Astrocyte (in vitro differentiated cells and primary cell): ENCODE measurements around the gene OR51F2. TPM values are rescaled to one million over a fixed set of nuclear protein-coding genes. Genes with fewer than 3 reads are reported as not detected.
A peak's percentile ranks its signal among the peaks of the same experiment; 100 is the strongest.
"Not testable (repeated sequence)": the region's sequence is repeated elsewhere in the genome, so short reads cannot be mapped to it uniquely, and the experiment has no call there.

Experiments
- DNase-seq: peaks from one replicate; pipeline ENCODE4 v3.0.0-alpha.2; 2010; ENCODE audit warnings: low read depth
- FAIRE-seq: peaks from 2 replicates; lab custom pipeline; 2011; peaks lifted over from hg19 to GRCh38; lab: Jason Lieb, UNC
- H2AFZ ChIP-seq: 2 replicates; pipeline ENCODE4 v1.6.0; 2012; ENCODE audit warnings: low read depth, low read length, inconsistent platforms
- H3K27ac ChIP-seq: 2 replicates; pipeline ENCODE4 v1.5.1; 2011; ENCODE audit warnings: low read depth, low read length, inconsistent platforms
- H3K27me3 ChIP-seq: 2 replicates; pipeline ENCODE4 v1.6.0; 2011; ENCODE audit warnings: low read length, inconsistent platforms; ENCODE audit not compliant: insufficient read depth
- H3K36me3 ChIP-seq: 2 replicates; pipeline ENCODE4 v1.5.1; 2011; ENCODE audit warnings: low read length, inconsistent platforms; ENCODE audit not compliant: insufficient read depth
- H3K4me1 ChIP-seq: 2 replicates; pipeline ENCODE4 v1.5.1; 2011; ENCODE audit warnings: low read length, inconsistent platforms; ENCODE audit not compliant: insufficient read depth
- H3K4me2 ChIP-seq: 2 replicates; pipeline ENCODE4 v1.6.0; 2012; ENCODE audit warnings: low read length, inconsistent platforms
- H3K4me3 ChIP-seq: 2 replicates; pipeline ENCODE4 v1.5.1; 2011; ENCODE audit warnings: low read depth, mild to moderate bottlenecking, low read length, inconsistent platforms; ENCODE audit not compliant: insufficient read depth
- H3K79me2 ChIP-seq: 2 replicates; pipeline ENCODE4 v1.6.0; 2012; ENCODE audit warnings: mild to moderate bottlenecking, low read length, inconsistent platforms; ENCODE audit not compliant: insufficient read depth
- H3K9ac ChIP-seq: 2 replicates; pipeline ENCODE4 v1.6.0; 2012; ENCODE audit warnings: mild to moderate bottlenecking, low read length, inconsistent platforms
- H3K9me3 ChIP-seq: 2 replicates; pipeline ENCODE4 v1.5.1; 2012; ENCODE audit warnings: low read depth, mild to moderate bottlenecking, low read length, inconsistent platforms; ENCODE audit not compliant: insufficient read depth
- H4K20me1 ChIP-seq: 2 replicates; pipeline ENCODE4 v1.6.0; 2012; ENCODE audit warnings: low read length, inconsistent platforms; ENCODE audit not compliant: insufficient read depth
- H3K27ac Mint-ChIP-seq: one replicate; pipeline ENCODE4 v1.8.0; 2021; ENCODE audit warnings: mild to moderate bottlenecking, mixed read lengths; ENCODE audit not compliant: unreplicated experiment
- H3K27me3 Mint-ChIP-seq: one replicate; pipeline ENCODE4 v1.8.0; 2021; ENCODE audit warnings: low read depth, mixed read lengths; ENCODE audit not compliant: unreplicated experiment
- H3K36me3 Mint-ChIP-seq: one replicate; pipeline ENCODE4 v1.8.0; 2021; ENCODE audit warnings: low read depth, mixed read lengths; ENCODE audit not compliant: unreplicated experiment
- H3K4me1 Mint-ChIP-seq: one replicate; pipeline ENCODE4 v1.8.0; 2021; ENCODE audit warnings: low read depth, mixed read lengths; ENCODE audit not compliant: unreplicated experiment
- H3K4me3 Mint-ChIP-seq: one replicate; pipeline ENCODE4 v1.8.0; 2021; ENCODE audit warnings: mild to moderate bottlenecking, moderate library complexity, mixed read lengths; ENCODE audit not compliant: unreplicated experiment
- H3K9me3 Mint-ChIP-seq: one replicate; pipeline ENCODE4 v1.8.0; 2021; ENCODE audit warnings: mild to moderate bottlenecking, mixed read lengths; ENCODE audit not compliant: unreplicated experiment
- EZH2 ChIP-seq: IDR thresholded peaks from 2 replicates; pipeline ENCODE4 v1.6.1; 2012; ENCODE audit warnings: mild to moderate bottlenecking, low read length, inconsistent platforms; ENCODE audit not compliant: insufficient read depth
- total RNA-seq: library from RNA; stranded (reverse); gene quantifications from 2 replicates; pipeline ENCODE4 v1.2.1, GENCODE V29; 2021
- TF ChIP-seq, protein P1 (sequence below): IDR thresholded peaks from 2 replicates; pipeline ENCODE4 v1.5.1; 2011; ENCODE audit warnings: low read depth, mild to moderate bottlenecking, inconsistent platforms, low read length, moderate library complexity; ENCODE audit not compliant: insufficient read depth

OR51F2 gene
- total RNA-seq, 1 donor from 2014 or later = not detected

DNA sequence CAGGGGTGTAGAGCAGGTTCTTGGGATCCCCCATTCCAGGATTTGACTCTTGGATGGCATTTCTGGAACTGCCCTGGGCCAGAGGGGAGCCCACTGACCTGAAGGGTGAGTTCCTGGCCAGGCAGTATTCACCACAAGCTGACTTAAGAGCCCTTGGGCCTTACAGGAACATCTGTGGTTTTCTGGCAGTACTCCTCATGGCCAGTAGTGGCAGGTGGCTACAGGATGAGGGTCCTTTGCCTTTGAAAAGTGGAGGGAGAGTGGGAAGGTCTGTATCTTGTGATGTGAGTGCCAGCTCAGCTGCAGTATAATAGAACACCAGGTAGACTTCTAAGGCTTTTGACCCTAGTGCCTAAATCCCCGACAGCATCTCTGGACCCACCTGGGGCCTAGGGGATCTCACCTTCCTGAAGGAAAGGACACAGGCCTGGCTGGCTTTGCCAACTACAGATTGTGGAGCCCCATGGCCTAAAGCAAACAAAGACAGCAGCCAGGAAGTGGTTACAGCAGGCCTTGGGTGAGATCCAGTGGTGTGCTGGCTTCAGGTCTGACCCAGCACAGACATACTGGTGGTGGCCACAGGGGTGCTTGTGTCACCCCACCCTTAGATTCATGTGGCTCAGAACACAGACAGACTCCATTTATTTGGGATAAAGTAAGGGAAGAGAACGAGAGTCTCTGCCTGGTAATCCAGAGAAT is 18.9 kb downstream of the OR51F2 start:
- DNase-seq (no peak), FAIRE-seq (no peak)
- Histone ChIP-seq H3K9me3 (no peaks in the 10 kb centered on the region), H3K79me2 (no peaks in the 10 kb centered on the region), H3K4me1 (no peaks in the 10 kb centered on the region), H2AFZ (no peak overlapping the region), H3K4me3 (no peak overlapping the region), H3K27ac (no peak overlapping the region), H3K27me3 (no peaks in the 10 kb centered on the region), H3K4me2 (no peak overlapping the region), H4K20me1 (no peaks in the 10 kb centered on the region), H3K36me3 (no peaks in the 10 kb centered on the region), H3K9ac (no peak overlapping the region)
- Mint-ChIP-seq H3K4me1 (no peaks in the 10 kb centered on the region), H3K9me3 (no peaks in the 10 kb centered on the region), H3K27me3 (no peaks in the 10 kb centered on the region), H3K4me3 (no peak overlapping the region), H3K36me3 (no peaks in the 10 kb centered on the region), H3K27ac (no peak overlapping the region)
- TF ChIP-seq EZH2 = no peak
- TF ChIP-seq, protein P1, sequence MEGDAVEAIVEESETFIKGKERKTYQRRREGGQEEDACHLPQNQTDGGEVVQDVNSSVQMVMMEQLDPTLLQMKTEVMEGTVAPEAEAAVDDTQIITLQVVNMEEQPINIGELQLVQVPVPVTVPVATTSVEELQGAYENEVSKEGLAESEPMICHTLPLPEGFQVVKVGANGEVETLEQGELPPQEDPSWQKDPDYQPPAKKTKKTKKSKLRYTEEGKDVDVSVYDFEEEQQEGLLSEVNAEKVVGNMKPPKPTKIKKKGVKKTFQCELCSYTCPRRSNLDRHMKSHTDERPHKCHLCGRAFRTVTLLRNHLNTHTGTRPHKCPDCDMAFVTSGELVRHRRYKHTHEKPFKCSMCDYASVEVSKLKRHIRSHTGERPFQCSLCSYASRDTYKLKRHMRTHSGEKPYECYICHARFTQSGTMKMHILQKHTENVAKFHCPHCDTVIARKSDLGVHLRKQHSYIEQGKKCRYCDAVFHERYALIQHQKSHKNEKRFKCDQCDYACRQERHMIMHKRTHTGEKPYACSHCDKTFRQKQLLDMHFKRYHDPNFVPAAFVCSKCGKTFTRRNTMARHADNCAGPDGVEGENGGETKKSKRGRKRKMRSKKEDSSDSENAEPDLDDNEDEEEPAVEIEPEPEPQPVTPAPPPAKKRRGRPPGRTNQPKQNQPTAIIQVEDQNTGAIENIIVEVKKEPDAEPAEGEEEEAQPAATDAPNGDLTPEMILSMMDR = no peak

DNA sequence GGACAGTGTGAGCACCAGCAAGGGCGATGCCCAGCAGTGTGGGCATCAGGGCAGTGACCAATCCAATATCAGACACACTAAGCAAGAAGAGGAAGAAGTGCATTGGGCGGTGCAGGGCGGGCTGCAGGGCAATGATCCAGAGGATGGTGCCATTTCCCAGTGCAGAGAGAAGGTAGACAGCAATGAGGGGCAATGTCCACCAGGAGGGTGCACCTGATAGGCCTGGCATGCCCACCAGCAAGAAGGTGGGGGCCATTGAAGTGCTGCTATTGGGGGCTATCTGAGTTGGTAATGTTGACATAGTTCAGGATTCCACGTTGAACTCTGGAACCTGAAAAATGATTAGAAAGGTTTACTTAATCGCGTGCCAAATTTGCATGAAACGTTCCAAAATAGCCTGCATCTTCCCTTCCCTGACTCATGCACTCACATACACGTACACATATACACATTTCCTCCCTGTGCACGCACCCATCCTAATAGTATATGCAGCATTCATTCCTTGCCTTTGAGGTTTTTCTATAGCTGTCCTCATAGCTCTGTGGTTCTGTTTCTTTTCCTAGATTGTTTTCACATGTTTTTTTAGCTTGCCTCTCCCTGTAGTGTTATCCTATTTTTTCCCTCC is 27.9 kb downstream of the OR51F2 start, which contains the start of gene OR51S1:
TSS of gene OR51S1 (minus strand) at position 301 of the 625 bp plus-strand sequence. CDS start at position 301, 0 bp downstream.
- H3K36me3 ChIP-seq = no peaks in the 10 kb centered on the region
- H3K4me2 ChIP-seq = no peak within 1 kb of the TSS
- no peak within 1 kb of the TSS for H3K27ac Mint-ChIP-seq
- H3K9ac ChIP-seq = no peak within 1 kb of the TSS
- FAIRE-seq = no peak
- no peak within 1 kb of the TSS for H3K4me3 Mint-ChIP-seq
- no peaks in the 10 kb centered on the region for H3K4me1 ChIP-seq
- H2AFZ ChIP-seq = no peak within 1 kb of the TSS
- H3K27me3 Mint-ChIP-seq = no peaks in the 10 kb centered on the region
- no peaks in the 10 kb centered on the region for H3K9me3 ChIP-seq
- TF ChIP-seq, protein P1 = no peak
- TF ChIP-seq EZH2 = no peak
- H3K9me3 Mint-ChIP-seq = peaks cover 2% of the 10 kb centered on the region
- no peaks in the 10 kb centered on the region for H4K20me1 ChIP-seq
- H3K79me2 ChIP-seq = no peaks in the 10 kb centered on the region
- H3K27me3 ChIP-seq = no peaks in the 10 kb centered on the region
- no peak within 1 kb of the TSS for H3K27ac ChIP-seq
- DNase-seq = no peak
- H3K36me3 Mint-ChIP-seq = no peaks in the 10 kb centered on the region
- no peaks in the 10 kb centered on the region for H3K4me1 Mint-ChIP-seq
- H3K4me3 ChIP-seq = no peak within 1 kb of the TSS

DNA sequence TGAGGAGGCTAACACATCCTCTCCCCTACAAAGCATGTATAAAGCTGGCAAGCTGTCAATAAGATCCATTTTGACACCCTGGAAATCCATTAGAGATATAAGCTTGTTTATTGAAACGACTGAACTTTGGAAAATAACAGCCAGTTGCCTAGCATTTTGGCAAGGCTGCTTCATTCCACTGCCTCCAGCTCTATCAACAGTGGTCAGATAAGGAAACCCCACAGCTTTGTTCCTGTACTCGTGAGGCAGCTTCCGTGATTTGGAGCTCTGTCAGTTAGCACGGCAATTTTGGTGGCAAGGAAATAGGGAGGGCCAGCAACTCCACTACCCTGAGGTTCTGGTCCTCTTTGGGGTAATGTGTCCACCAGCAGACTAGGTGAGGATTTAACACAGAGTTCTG is 29.9 kb downstream of the OR51F2 start:
- DNase-seq = peak; percentile 23
- Histone ChIP-seq H3K36me3 (no peaks in the 10 kb centered on the region), H3K27me3 (no peaks in the 10 kb centered on the region), H3K4me1 (no peaks in the 10 kb centered on the region), H3K9ac (no peak overlapping the region), H3K9me3 (no peaks in the 10 kb centered on the region), H2AFZ (no peak overlapping the region), H3K4me2 (no peak overlapping the region), H3K79me2 (no peaks in the 10 kb centered on the region), H3K4me3 (no peak overlapping the region), H4K20me1 (no peaks in the 10 kb centered on the region), H3K27ac (no peak overlapping the region)
- no peak for TF ChIP-seq EZH2
- TF ChIP-seq, protein P1 = no peak
- no peak overlapping the region for H3K4me3 Mint-ChIP-seq
- FAIRE-seq = no peak
- no peaks in the 10 kb centered on the region for H3K4me1 Mint-ChIP-seq
- H3K27ac Mint-ChIP-seq = no peak overlapping the region
- no peaks in the 10 kb centered on the region for H3K36me3 Mint-ChIP-seq
- peaks cover 2% of the 10 kb centered on the region for H3K9me3 Mint-ChIP-seq
- no peaks in the 10 kb centered on the region for H3K27me3 Mint-ChIP-seq

DNA sequence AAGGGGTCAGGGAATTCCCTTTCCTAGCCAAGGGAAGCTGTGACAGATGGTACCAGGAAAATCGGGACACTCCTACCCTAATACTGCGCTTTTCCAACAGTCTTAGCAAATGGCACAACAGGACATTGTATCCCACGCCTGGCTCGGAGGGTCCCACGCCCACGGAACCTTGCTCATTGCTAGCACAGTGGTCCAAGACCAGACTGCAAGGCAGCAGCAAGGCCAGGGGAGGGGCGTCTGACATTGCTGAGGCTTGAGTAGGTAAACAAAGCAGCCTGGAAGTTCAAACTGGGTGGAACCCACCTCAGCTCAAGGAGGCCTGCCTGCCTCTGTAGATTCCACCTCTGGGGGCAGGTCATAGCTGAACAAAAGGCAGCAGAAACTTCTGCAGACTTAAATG is 33.2 kb downstream of the OR51F2 start:
- H3K9ac ChIP-seq, H3K79me2 ChIP-seq, H3K27ac Mint-ChIP-seq, H3K9me3 Mint-ChIP-seq, H3K4me3 Mint-ChIP-seq, H4K20me1 ChIP-seq, H3K36me3 ChIP-seq, H2AFZ ChIP-seq, H3K4me1 Mint-ChIP-seq, H3K27me3 Mint-ChIP-seq, DNase-seq, H3K4me1 ChIP-seq, H3K36me3 Mint-ChIP-seq, H3K9me3 ChIP-seq, FAIRE-seq, H3K27ac ChIP-seq, H3K4me3 ChIP-seq, H3K27me3 ChIP-seq, H3K4me2 ChIP-seq: not testable (repeated sequence)
